ENCODE data around the gene HPCAL4.

The HPCAL4 gene

DNA sequence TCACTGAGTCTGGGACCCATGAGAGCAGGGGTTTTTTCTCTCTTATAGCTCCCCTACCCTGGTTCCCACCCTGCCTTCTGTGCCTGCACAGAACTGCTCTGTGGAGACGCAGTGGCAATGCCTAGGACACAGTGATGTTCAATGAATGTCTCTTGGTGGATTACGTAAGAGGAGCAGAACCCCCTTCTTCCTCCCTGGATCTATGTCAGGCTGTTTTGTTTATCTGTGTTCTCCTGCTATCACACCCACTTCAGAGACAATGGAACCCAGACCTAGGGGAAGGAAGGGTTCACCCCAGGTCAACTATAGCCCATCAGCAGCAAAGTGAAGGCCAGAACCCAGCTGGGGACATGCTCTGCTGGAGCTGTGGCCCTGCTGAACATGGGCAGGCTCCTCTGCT lies 2.0 kb downstream of the HPCAL4 start:
- Histone ChIP-seq H3K27ac (ENCODE audit: low read length) (no peak overlapping the region), H3K9me3 (ENCODE audit: control insufficient read depth in 2 of 2, low read length in 2 of 2) (no peaks in the 10 kb centered on the region), H3K4me3 (ENCODE audit: low read length in 2 of 2) (no peak overlapping the region), H3K36me3 (ENCODE audit: control insufficient read depth in 2 of 2, insufficient read depth in 2 of 2, low read length in 2 of 2) (no peaks in the 10 kb centered on the region), H3K27me3 (ENCODE audit: control insufficient read depth in 1 of 2, insufficient read depth in 2 of 2, low read length in 2 of 2) (peaks cover 52 to 54% of the 10 kb centered on the region in 2 donors), H3K9ac (ENCODE audit: low read length in 2 of 2) (no peak overlapping the region), H3K4me1 (ENCODE audit: control insufficient read depth, insufficient read depth, low read length) (peaks cover 22% of the 10 kb centered on the region)

DNA sequence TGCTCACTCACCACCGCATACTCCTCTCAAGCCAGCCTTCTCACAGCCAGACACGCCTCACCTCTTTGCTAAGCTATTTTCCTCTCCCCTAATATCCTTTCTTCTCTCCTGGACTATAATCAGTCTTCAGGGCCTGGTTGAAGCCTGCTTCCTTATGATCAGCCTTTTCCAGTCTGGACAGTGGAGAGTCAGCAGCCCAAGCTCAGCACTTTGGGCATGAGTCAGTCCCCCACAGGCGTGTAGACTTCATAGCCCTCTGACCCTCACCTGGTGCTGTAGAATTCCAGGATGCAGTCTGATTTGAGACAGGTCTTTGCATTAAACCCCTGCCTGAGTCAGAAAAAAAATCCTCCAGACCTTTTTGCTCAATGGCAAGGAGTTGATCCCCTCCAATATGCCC lies 2.5 kb downstream of the HPCAL4 start:
- H3K9me3 ChIP-seq (ENCODE audit: control insufficient read depth in 2 of 2, low read length in 2 of 2), result no peaks in the 10 kb centered on the region
- no peaks in the 10 kb centered on the region for H3K36me3 ChIP-seq (ENCODE audit: control insufficient read depth in 2 of 2, insufficient read depth in 2 of 2, low read length in 2 of 2)
- H3K4me3 ChIP-seq (ENCODE audit: low read length in 2 of 2), result no peak overlapping the region
- H3K27ac ChIP-seq (ENCODE audit: low read length), result no peak overlapping the region
- peaks cover 22% of the 10 kb centered on the region for H3K4me1 ChIP-seq (ENCODE audit: control insufficient read depth, insufficient read depth, low read length)
- H3K27me3 ChIP-seq (ENCODE audit: control insufficient read depth in 1 of 2, insufficient read depth in 2 of 2, low read length in 2 of 2), result peaks cover 54 to 56% of the 10 kb centered on the region in 2 donors
- no peak overlapping the region for H3K9ac ChIP-seq (ENCODE audit: low read length in 2 of 2)

DNA sequence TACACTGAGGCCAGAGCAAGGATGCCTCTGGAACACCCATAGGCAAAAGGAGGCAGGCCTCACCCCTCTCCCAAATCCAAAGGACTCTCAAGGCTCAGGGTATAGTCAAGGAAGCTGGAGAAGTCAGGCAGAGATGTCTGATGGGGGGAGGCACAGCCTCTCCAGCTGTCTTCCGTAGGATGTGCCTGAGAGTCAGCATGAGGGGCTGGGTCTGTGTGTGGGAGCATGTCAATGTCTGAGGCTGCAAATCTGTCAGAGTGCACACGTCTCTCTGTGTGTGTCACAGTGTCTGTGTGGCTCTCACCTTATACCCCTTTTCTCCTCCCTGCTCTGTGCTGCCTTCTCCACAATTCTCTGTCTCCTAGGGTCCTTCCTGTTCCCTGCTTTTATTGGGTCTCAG lies 4.0 kb downstream of the HPCAL4 start:
- H3K9me3 ChIP-seq (ENCODE audit: control insufficient read depth in 2 of 2, low read length in 2 of 2), result no peaks in the 10 kb centered on the region
- H3K4me1 ChIP-seq (ENCODE audit: control insufficient read depth, insufficient read depth, low read length), result peaks cover 17% of the 10 kb centered on the region
- no peak overlapping the region for H3K9ac ChIP-seq (ENCODE audit: low read length in 2 of 2)
- no peak overlapping the region for H3K4me3 ChIP-seq (ENCODE audit: low read length in 2 of 2)
- H3K27ac ChIP-seq (ENCODE audit: low read length), result no peak overlapping the region
- no peaks in the 10 kb centered on the region for H3K36me3 ChIP-seq (ENCODE audit: control insufficient read depth in 2 of 2, insufficient read depth in 2 of 2, low read length in 2 of 2)
- H3K27me3 ChIP-seq (ENCODE audit: control insufficient read depth in 1 of 2, insufficient read depth in 2 of 2, low read length in 2 of 2), result peaks cover 50 to 54% of the 10 kb centered on the region in 2 donors

DNA sequence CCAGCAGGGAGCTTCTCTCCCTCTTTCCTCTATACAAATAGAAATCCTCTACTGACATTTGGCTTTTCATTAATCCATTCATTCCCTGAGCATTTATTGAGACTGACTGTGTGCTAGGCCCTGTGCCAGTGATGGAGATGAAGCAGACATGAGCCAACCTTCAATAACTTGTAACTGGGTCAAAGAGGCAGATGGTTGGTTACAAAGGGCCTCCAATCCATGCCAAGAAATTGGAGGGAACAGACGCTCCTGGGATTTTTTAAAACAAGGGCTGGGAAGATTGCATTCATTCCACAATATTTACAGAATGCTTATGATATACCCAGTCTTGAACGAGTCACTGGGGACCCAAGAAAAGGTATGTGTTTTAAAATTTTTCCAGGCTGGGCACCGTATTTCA lies 6.2 kb downstream of the HPCAL4 start:
- H3K4me1 ChIP-seq (ENCODE audit: control insufficient read depth, insufficient read depth, low read length), result no peaks in the 10 kb centered on the region
- H3K4me3 ChIP-seq (ENCODE audit: low read length in 2 of 2), result no peak overlapping the region
- H3K27ac ChIP-seq (ENCODE audit: low read length), result no peak overlapping the region
- H3K9me3 ChIP-seq (ENCODE audit: control insufficient read depth in 2 of 2, low read length in 2 of 2), result no peaks in the 10 kb centered on the region
- H3K27me3 ChIP-seq (ENCODE audit: control insufficient read depth in 1 of 2, insufficient read depth in 2 of 2, low read length in 2 of 2), result peaks cover 32 to 45% of the 10 kb centered on the region in 2 donors
- H3K36me3 ChIP-seq (ENCODE audit: control insufficient read depth in 2 of 2, insufficient read depth in 2 of 2, low read length in 2 of 2), result no peaks in the 10 kb centered on the region
- no peak overlapping the region for H3K9ac ChIP-seq (ENCODE audit: low read length in 2 of 2)

DNA sequence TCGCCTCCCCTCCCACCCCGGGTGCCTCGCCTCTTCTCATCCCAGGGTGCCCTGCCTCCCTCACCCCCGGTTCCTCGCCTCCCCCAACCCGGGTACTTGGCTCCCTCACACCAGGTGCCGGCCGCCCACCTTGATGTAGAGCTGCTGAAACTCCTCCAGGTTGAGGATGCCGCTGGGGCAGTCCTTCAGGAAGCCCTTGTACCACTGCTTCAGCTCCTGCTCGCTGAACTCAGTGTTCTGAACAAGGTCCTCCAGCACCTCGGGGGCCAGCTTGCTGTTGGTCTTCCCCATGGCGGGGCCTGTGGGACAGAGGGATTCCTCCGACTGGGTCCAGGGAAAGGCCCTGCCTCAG lies 6.9 kb downstream of the HPCAL4 start:
- H3K36me3 ChIP-seq (ENCODE audit: control insufficient read depth in 2 of 2, insufficient read depth in 2 of 2, low read length in 2 of 2), result no peaks in the 10 kb centered on the region
- H3K27me3 ChIP-seq (ENCODE audit: control insufficient read depth in 1 of 2, insufficient read depth in 2 of 2, low read length in 2 of 2), result peaks cover 28 to 39% of the 10 kb centered on the region in 2 donors
- H3K9ac ChIP-seq (ENCODE audit: low read length in 2 of 2), result no peak overlapping the region
- no peaks in the 10 kb centered on the region for H3K4me1 ChIP-seq (ENCODE audit: control insufficient read depth, insufficient read depth, low read length)
- no peak overlapping the region for H3K4me3 ChIP-seq (ENCODE audit: low read length in 2 of 2)
- no peaks in the 10 kb centered on the region for H3K9me3 ChIP-seq (ENCODE audit: control insufficient read depth in 2 of 2, low read length in 2 of 2)
- H3K27ac ChIP-seq (ENCODE audit: low read length), result no peak overlapping the region

DNA sequence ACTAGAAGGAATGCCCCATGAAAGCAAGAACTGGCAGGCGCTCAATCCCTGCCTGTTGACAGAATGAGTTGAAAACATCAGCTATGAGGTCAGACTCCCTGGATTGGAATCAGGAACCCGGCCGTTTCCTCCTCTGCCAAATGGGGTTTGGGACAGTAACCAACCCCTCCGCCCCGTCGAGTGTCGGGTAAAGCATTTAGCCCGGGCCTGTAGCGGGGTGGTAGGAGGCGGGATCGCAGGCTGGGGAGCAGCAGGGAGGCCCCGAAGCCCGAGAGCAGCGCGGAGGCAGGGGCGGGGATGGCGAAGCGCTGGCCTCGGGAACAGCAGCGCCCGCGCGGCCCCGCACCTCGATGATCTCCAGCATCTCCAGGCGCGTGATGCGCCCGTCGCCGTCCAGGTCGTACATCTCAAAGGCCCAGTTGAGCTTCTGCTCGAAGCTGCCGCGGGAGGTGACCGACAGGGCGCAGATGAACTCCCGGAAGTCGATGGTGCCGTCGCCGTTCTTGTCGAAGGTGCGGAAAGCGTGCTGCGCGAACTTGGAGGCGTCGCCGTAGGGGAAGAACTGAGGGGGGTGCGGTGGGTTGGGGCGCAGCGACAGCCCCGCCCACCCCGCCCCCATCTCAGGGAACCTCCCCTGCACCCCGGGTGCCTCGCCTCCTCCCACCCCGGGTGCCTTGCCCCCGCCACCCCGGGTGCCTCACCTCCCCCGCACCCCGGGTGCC lies 7.5 kb downstream of the HPCAL4 start:
- Histone ChIP-seq H3K9me3 (ENCODE audit: control insufficient read depth in 2 of 2, low read length in 2 of 2) (no peaks in the 10 kb centered on the region), H3K9ac (ENCODE audit: low read length in 2 of 2) (no peak overlapping the region), H3K4me1 (ENCODE audit: control insufficient read depth, insufficient read depth, low read length) (no peaks in the 10 kb centered on the region), H3K36me3 (ENCODE audit: control insufficient read depth in 2 of 2, insufficient read depth in 2 of 2, low read length in 2 of 2) (no peaks in the 10 kb centered on the region), H3K27me3 (ENCODE audit: control insufficient read depth in 1 of 2, insufficient read depth in 2 of 2, low read length in 2 of 2) (peaks cover 28 to 35% of the 10 kb centered on the region in 2 donors), H3K27ac (ENCODE audit: low read length) (no peak overlapping the region), H3K4me3 (ENCODE audit: low read length in 2 of 2) (no peak overlapping the region)

DNA sequence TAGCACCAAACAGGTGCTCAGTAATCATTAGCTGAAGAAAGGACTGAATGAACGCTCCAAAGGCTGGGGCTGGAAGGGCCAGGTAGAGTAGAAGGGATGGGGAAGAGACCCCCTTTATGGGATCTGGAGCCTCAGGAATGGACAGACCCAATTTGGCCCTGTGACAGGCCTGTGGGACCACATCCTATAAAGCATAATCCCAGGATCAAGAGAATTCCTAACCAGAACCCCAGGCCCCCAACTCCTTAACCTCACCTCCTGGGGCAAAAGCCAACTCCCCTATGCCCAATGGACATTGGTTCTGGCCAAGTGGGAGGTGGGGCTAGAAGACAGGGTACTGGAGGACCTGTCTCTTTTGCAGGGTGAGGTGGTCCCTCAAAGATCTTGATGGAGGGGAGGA lies 9.2 kb downstream of the HPCAL4 start:
- Histone ChIP-seq H3K9ac (ENCODE audit: low read length in 2 of 2) (no peak overlapping the region), H3K27ac (ENCODE audit: low read length) (no peak overlapping the region), H3K4me3 (ENCODE audit: low read length in 2 of 2) (no peak overlapping the region), H3K36me3 (ENCODE audit: control insufficient read depth in 2 of 2, insufficient read depth in 2 of 2, low read length in 2 of 2) (no peaks in the 10 kb centered on the region), H3K9me3 (ENCODE audit: control insufficient read depth in 2 of 2, low read length in 2 of 2) (no peaks in the 10 kb centered on the region), H3K27me3 (ENCODE audit: control insufficient read depth in 1 of 2, insufficient read depth in 2 of 2, low read length in 2 of 2) (peaks cover 17 to 26% of the 10 kb centered on the region in 2 donors), H3K4me1 (ENCODE audit: control insufficient read depth, insufficient read depth, low read length) (no peaks in the 10 kb centered on the region)

DNA sequence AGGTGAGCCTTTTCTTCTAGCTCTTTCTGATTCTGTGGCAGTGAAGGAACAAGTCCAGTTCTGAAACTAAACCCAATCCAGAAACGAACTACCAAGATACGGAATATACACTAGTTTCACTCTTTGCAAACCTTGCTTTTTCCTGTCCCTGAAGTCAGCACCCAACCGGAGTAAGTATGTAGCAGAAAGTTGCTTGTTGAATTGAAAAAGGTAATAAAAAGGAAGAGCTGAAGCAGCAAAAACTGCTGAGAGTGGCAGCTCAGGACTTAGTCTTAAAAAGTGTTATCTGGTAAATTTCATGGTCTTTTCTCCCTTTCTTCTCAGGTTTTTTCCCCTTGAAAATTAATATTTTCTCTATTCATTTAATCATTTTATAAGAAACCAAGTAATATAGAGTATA lies 9.9 kb downstream of the HPCAL4 start:
- Histone ChIP-seq H3K27me3 (ENCODE audit: control insufficient read depth in 1 of 2, insufficient read depth in 2 of 2, low read length in 2 of 2) (peaks cover 15 to 20% of the 10 kb centered on the region in 2 donors), H3K27ac (ENCODE audit: low read length) (no peak overlapping the region), H3K9me3 (ENCODE audit: control insufficient read depth in 2 of 2, low read length in 2 of 2) (no peaks in the 10 kb centered on the region), H3K9ac (ENCODE audit: low read length in 2 of 2) (no peak overlapping the region), H3K4me1 (ENCODE audit: control insufficient read depth, insufficient read depth, low read length) (no peaks in the 10 kb centered on the region), H3K4me3 (ENCODE audit: low read length in 2 of 2) (no peak overlapping the region), H3K36me3 (ENCODE audit: control insufficient read depth in 2 of 2, insufficient read depth in 2 of 2, low read length in 2 of 2) (no peaks in the 10 kb centered on the region)

DNA sequence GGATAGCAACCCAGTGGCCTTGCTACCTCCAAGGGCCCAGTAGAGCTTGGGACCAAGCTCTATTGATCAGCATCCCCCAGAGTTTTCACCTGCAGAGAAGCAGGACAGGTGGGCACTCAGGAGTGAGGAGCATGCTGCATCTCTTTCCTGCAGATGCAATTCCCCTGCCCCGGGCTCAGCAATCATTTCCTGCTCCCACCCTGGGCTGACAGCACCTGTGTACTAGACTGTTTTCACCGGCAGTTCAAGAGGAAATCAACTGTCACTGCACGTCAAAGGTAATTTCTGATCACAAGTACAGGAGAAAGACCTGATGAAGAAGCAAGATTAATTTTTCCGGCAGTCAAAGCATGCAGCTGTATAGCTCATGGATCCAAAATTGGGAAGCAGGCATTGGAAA lies 10.5 kb downstream of the HPCAL4 start:
- no peak overlapping the region for H3K4me3 ChIP-seq (ENCODE audit: low read length in 2 of 2)
- no peak overlapping the region for H3K27ac ChIP-seq (ENCODE audit: low read length)
- no peaks in the 10 kb centered on the region for H3K4me1 ChIP-seq (ENCODE audit: control insufficient read depth, insufficient read depth, low read length)
- H3K9me3 ChIP-seq (ENCODE audit: control insufficient read depth in 2 of 2, low read length in 2 of 2), result no peaks in the 10 kb centered on the region
- H3K9ac ChIP-seq (ENCODE audit: low read length in 2 of 2), result no peak overlapping the region
- H3K27me3 ChIP-seq (ENCODE audit: control insufficient read depth in 1 of 2, insufficient read depth in 2 of 2, low read length in 2 of 2), result peaks cover 15 to 20% of the 10 kb centered on the region in 2 donors
- H3K36me3 ChIP-seq (ENCODE audit: control insufficient read depth in 2 of 2, insufficient read depth in 2 of 2, low read length in 2 of 2), result no peaks in the 10 kb centered on the region

DNA sequence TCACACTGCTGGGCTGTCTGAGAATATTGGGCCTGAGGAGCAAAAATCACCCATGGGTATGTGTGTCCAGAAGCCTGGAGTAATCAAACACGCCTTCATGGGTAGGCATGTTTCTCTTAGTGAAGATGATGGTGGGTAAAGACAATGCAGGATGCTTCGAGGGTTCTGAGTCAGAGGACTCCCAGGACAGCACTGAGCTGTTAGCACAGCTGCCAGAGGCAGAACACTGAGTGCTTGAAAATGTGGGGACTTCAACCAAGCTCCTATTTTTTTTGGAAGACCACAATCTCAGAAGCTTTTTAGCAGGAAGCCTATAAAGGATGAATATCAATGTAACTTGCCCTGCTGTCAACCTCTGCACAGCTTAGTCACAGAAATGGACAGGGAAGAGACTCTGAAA lies 11.4 kb downstream of the HPCAL4 start:
- H3K9ac ChIP-seq (ENCODE audit: low read length in 2 of 2), result no peak overlapping the region
- no peak overlapping the region for H3K4me3 ChIP-seq (ENCODE audit: low read length in 2 of 2)
- H3K4me1 ChIP-seq (ENCODE audit: control insufficient read depth, insufficient read depth, low read length), result no peaks in the 10 kb centered on the region
- no peaks in the 10 kb centered on the region for H3K36me3 ChIP-seq (ENCODE audit: control insufficient read depth in 2 of 2, insufficient read depth in 2 of 2, low read length in 2 of 2)
- peaks cover 12 to 19% of the 10 kb centered on the region in 2 donors for H3K27me3 ChIP-seq (ENCODE audit: control insufficient read depth in 1 of 2, insufficient read depth in 2 of 2, low read length in 2 of 2)
- no peak overlapping the region for H3K27ac ChIP-seq (ENCODE audit: low read length)
- H3K9me3 ChIP-seq (ENCODE audit: control insufficient read depth in 2 of 2, low read length in 2 of 2), result no peaks in the 10 kb centered on the region

DNA sequence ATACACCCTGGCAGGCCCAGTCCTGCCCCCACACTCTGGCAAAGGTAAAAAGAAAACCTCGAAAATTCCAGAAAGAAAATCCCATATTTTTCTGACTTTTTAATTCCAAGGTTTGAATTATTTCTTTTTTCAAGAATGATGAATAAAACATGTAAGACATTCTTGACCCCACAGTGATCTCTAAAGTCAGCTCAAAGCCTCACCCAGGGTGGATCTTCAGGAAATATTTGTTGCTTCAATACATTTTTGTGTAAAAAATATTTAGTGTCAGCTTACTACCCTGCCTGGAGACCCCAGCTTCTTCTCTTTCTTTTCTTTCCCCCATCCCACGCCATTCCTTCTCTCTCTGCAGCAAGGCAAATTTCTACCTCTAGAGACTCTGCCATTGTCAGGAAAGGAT lies 12.3 kb downstream of the HPCAL4 start:
- Histone ChIP-seq H3K4me3 (ENCODE audit: low read length in 2 of 2) (no peak overlapping the region), H3K9ac (ENCODE audit: low read length in 2 of 2) (no peak overlapping the region), H3K27ac (ENCODE audit: low read length) (no peak overlapping the region), H3K4me1 (ENCODE audit: control insufficient read depth, insufficient read depth, low read length) (no peaks in the 10 kb centered on the region), H3K36me3 (ENCODE audit: control insufficient read depth in 2 of 2, insufficient read depth in 2 of 2, low read length in 2 of 2) (no peaks in the 10 kb centered on the region), H3K9me3 (ENCODE audit: control insufficient read depth in 2 of 2, low read length in 2 of 2) (no peaks in the 10 kb centered on the region), H3K27me3 (ENCODE audit: control insufficient read depth in 1 of 2, insufficient read depth in 2 of 2, low read length in 2 of 2) (peaks cover 11 to 13% of the 10 kb centered on the region in 2 donors)
